ENCODE data around the gene MRPS12. TPM values are rescaled to one million over a fixed set of nuclear protein-coding genes. Genes with fewer than 3 reads are reported as not detected.

The MRPS12 gene
- total and polyA plus RNA-seq, 9 of the 15 experiments (the other 6 are each of a cell fraction or from before 2014, with no cell fraction given) = 8.1 to 174 (median 52.0) TPM

DNA sequence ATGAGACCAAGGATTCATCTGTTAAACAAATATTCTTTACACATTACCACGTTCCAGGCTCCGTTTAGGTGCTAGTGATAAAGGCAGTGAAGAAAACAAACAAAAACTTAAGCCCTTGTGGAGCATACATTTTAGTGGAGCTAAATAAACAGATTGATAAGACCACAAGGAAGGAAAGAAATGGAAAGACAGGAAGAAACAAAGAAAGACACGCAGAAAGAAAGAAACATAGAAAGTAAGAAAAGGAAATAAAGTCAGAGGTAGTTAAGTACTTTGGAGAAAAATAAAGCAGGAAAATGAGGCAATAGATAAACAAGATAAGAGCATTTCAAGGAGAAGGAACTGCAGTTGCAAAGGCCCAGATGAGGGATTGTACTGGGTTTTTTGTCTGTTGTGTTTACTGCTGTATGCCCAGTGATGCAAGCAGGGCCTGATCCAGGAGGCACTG, 30.0 kb upstream of the MRPS12 start (continued):
- no peak for TF ChIP-seq CEBPG (CRISPR knock-in tag; IDR thresholded peaks at IDR 0.05)
- TF ChIP-seq CEBPG (tag; conservative IDR thresholded peaks at IDR 0.05 in 1 of 2, IDR thresholded peaks at IDR 0.05 in 1 of 2) = peak; percentile 75 to 82
- TF ChIP-seq, protein P1, sequence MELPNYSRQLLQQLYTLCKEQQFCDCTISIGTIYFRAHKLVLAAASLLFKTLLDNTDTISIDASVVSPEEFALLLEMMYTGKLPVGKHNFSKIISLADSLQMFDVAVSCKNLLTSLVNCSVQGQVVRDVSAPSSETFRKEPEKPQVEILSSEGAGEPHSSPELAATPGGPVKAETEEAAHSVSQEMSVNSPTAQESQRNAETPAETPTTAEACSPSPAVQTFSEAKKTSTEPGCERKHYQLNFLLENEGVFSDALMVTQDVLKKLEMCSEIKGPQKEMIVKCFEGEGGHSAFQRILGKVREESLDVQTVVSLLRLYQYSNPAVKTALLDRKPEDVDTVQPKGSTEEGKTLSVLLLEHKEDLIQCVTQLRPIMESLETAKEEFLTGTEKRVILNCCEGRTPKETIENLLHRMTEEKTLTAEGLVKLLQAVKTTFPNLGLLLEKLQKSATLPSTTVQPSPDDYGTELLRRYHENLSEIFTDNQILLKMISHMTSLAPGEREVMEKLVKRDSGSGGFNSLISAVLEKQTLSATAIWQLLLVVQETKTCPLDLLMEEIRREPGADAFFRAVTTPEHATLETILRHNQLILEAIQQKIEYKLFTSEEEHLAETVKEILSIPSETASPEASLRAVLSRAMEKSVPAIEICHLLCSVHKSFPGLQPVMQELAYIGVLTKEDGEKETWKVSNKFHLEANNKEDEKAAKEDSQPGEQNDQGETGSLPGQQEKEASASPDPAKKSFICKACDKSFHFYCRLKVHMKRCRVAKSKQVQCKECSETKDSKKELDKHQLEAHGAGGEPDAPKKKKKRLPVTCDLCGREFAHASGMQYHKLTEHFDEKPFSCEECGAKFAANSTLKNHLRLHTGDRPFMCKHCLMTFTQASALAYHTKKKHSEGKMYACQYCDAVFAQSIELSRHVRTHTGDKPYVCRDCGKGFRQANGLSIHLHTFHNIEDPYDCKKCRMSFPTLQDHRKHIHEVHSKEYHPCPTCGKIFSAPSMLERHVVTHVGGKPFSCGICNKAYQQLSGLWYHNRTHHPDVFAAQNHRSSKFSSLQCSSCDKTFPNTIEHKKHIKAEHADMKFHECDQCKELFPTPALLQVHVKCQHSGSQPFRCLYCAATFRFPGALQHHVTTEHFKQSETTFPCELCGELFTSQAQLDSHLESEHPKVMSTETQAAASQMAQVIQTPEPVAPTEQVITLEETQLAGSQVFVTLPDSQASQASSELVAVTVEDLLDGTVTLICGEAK (IDR thresholded peaks at IDR 0.05) = peak; percentile 39; the same call in 1 of the 2 replicates
- TF ChIP-seq, protein P1 (CRISPR knock-in tag; IDR thresholded peaks at IDR 0.05) = no peak
- TF ChIP-seq SMARCE1 (IDR thresholded peaks at IDR 0.05) = peak; percentile 75; the same call in 1 of the 2 replicates
